HG02642 (cell line): ENCODE data around the gene CLTCL1.
"Not testable (repeated sequence)": the region's sequence is repeated elsewhere in the genome, so short reads cannot be mapped to it uniquely, and the experiment has no call there.

Source experiments
- ATAC-seq: cut with Tn5 transposase; IDR thresholded peaks from one replicate; pipeline ENCODE4 v1.9.1; 2021; ENCODE audit warnings: mild to moderate bottlenecking; ENCODE audit not compliant: unreplicated experiment, poor library complexity

The CLTCL1 gene

DNA sequence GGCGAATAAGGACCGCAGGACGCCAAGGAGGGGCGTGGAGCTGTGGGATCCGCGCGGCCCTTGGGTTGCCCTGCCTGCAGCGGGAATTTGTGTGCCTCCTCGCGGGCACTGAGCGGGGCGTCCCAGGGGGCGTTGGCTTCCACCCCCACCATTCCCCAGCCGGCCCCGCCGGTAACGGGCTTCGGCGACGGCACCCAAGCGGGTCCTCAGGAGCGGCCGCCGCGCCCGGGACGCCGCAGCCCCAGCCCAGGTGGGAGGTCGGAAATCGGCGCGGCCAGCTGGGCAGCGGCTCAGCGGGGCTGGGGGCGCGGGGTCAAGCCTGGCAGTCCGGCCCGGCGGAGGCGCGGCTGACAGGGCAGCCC, 320 bp downstream of the CLTCL1 start:
- ATAC-seq, result peak; percentile 37

DNA sequence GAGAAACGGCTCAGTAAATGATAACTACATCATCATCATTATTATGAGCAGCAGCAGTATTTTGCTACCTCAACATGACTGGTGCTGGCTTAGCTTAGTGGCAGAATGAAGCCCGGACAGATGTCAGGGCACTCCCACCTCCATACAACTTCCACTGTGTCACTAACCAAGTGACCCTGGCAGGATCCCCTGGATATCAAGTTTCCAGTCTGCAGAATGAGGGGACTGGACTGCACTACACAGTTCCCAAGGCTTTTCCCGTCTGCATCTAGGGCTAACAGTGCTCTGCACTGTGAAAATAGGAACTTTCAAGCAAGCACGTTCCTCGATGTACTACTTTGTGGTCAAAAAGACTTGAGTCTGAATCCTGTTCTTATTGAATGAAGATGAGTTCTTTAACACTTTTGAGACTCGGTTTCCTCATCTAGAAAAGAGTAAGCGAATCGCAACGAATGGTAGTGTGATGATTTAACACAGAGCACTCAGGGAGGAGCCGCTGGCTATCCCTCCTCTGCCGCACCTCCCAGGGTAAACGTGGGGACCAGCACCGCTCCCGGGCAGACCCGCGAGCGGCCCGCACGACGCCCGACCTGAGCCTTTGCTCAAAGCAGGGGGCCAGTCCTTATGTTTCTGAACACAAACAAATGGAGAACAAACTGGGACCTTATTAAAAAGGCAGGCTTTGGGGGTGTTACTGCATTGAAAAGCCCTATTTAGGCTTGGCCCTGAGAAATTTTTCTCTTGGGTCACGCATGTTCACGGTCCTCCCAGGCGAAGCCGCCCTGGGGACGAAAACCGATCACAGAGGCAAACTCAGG, 910 bp downstream of the CLTCL1 start:
- peak; percentile 4 for ATAC-seq

DNA sequence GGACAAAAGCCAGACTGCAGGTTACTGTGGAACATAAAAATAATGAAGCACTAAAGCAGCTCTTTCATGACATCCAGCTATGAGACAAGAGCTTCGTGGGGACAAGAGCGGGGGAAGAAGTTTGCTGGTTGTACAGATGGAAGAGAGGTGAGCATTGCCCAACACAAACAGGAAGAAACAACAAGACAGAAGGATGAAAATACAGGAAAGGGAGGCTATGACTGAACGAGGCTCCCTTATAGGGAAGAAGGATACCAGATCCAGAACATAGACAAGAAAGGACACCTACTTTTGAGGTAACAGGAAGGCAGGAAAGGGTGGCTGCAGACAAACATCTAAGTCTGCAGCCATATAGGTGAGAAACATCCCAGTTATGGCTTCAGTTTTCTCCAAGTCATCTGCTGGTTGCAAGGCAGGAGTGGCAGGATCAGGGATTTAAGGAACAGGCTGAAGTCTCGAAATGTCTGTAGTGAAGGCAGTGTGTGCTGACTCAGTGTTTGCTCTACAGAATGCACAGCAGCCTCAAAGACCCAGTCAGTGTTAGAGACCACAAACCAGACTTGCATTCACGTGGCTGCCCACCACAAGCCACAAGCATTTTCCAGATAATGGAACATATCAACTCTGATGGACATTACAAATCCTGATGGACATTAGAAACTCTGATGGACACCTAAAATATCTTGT, 1.9 kb downstream of the CLTCL1 start:
- ATAC-seq, result no peak

DNA sequence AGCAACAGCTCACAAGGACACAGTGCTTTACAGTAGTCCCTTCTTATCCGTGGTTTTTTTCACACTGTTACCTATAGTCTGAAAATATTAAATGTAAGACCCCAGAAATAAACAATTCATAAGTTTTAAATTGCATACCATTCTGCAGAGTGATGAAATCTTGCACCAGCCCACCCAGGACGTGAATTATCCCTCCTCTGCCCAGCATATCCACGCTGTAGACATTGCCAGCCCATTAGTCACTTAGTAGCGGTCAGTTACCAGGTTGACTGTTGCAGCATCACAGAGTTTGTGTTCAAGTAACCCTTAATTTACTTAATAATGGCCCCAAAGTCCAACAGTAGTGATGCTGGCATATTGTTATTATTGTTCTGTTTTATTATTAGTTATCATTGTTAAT, 3.6 kb downstream of the CLTCL1 start:
- ATAC-seq, result no peak

DNA sequence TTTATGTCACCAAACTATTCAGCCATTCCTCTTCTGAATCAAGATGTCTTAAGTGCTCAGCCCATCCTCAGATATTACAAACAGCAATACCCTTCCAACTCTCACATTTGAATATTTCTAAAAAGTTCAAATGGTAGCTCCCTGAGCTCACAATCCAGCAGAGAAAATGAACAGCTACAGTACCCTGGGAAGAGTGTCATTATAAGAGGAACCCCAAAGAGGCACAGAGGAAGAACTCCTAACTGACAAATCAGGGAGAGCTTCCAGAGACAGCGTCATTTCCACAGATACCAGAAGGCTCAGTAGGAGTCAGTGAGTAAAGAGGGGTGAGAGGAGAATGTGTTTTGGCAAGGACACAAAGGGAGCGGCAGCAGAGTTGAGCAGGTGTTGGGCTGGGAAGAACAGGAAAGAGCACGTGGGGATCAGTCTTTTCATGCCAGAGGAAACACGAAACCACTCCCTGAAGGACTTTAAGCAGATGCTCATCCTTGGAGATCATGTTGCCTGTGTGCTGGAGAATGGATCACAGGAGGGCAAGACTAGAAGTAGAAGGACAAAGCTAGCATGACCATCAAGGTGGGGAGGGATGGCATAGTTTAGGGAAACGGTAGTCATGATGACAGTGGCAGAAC, 4.3 kb downstream of the CLTCL1 start:
- no peak for ATAC-seq

DNA sequence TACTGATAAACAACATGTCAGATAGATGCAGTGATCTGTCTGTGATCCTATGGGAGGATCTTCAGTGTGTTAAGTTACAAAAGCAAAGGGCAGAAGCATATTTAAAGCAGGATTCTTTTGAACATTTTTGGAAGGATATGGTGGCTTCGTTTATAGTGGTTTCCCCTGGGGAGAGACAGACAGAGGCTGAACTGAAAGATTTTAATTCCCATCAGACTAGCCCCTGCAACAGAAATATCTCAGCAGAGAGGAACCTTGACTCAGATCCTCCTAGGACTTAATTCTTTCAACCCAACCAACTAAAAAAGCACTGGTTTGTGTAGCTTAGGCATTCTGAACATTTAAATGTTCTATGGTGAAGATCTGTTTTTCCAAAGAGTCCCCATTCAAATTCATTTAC, 5.7 kb downstream of the CLTCL1 start:
- ATAC-seq, result no peak

DNA sequence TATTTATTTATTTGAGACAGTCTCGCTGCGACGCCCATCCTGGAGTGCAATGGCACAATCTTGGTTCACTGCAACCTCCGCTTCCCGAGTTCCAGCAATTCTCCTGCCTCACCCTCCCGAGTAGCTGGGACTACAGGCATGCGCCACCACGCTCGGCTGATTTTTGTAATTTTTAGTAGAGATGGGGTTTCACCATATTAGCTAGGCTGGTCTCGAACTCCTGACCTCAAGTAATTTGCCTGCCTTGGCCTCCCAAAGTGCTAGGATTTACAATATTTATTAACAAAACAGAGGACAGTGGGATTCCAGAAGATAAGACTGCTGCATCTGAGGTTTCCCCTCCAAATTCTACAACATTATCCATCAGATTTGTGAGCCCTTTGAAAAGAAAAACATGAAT, 12.4 kb downstream of the CLTCL1 start:
- not testable (repeated sequence) for ATAC-seq

DNA sequence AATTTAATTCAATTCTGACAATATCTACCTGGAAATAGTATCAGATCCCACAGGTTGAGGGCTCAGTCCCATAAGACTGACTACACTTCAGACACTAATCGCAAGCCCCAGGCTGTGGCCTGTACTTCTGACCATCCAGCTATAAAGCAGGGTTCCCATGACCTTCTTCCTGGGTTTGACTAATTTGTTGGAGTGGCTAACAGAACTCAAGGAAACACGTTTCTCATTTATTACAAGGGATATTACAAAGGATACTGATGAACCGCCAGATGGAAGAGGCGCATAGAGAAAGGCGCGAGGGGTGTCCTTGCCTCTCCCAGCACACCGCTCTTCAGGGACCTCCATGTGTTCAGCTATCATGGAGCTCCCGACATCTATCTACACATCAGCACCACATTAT, 13.7 kb downstream of the CLTCL1 start:
- ATAC-seq, result no peak

DNA sequence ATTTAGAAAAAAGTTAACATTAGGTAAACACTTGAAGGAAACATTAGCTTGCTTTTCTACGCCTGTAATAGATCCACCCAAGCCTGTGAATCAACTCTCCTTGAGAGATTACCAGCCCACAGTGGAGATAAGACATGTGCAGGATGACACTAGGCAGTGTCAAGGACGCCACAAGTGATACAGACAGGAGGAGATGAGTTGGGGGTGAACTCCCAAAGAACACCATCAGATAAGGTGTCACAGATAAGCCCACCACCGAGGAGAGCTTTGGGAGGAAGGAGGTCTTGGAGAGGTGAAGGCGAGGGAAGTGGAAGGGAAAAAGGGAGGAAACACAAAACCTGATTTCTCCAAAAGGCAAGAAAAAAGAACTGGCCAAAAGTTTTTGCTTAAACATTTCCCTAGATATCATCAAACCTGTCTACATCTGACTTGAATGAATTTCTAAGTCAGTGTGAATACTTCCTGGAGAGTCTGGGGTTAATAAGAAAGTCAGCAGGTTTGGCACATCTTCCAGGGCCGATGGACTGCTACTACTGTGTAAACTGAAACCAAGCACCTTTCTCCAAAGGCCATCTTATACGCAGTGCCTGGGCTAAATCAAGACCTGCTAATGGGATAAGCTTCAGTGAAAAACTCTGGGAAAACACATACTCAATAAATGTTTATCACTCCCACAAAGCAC, 15.5 kb downstream of the CLTCL1 start:
- no peak for ATAC-seq

DNA sequence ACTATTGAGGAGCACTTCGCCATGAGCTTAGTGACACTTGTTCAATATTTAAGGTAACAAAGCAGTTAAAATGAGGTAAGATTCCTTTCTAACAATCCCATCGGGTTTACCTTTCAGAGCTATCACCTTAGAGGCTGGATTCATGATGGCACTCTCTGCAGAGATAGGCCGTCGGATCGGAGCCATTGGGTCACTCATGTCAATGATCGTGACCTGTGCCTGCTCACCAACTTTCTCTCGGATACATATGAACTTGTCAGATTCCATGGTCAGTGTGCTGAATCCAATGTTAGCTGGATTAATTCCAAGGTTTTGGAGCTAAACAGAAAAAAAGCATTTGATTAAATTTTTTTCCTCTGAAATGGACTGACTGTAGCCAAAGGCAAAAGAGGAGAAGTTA, 16.0 kb downstream of the CLTCL1 start:
- ATAC-seq, result no peak

DNA sequence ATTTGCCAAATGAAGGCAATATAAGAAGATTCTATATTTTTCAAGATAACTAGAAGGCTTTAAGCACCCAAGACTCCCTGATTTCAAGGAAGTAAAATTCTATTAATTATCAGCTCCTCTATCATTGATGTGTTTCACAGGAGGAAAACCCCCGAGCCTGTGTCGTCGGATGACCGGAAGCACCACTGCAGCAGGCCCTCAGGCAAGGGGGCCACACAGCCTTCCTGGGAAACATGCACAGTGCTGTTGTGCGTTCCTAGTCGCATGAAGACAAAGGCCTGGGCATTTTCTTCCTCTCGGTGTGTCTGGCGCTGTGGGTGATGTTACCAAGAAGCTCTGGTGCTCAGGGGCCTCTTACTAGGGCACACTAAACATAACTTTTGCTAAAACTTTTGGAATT, 16.4 kb downstream of the CLTCL1 start:
- no peak for ATAC-seq

DNA sequence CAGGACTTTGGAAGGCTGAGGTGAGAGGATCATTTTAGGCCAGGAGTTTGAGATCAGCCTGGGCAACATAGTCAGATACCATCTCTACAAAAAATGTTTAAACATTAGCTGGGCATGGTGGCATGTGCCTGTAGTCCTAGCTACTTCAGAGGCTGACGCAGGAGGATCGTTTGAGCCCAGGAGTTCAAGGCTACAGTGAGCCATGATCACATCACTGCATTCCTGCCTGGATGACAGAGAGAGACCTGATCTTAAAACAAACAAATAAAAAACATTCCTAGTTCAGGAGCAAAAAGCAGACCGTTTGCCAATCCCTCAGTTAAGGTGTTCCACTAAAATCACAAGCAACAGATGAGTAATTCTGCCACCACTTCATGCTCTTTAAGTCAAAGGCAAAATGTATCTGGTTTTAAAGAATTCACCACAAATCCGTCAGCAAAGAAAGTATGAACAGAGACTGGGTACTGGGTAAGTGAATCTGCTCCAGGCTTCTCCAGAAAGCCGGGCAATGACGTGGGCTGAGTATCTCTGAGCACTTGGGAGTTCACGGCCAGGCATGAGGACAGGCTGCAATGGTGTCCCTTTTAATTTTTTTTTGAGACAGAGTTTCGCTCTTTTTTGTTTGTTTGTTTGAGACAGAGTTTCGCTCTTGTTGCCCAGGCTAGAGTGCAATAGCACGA, 19.5 kb downstream of the CLTCL1 start:
- no peak for ATAC-seq

DNA sequence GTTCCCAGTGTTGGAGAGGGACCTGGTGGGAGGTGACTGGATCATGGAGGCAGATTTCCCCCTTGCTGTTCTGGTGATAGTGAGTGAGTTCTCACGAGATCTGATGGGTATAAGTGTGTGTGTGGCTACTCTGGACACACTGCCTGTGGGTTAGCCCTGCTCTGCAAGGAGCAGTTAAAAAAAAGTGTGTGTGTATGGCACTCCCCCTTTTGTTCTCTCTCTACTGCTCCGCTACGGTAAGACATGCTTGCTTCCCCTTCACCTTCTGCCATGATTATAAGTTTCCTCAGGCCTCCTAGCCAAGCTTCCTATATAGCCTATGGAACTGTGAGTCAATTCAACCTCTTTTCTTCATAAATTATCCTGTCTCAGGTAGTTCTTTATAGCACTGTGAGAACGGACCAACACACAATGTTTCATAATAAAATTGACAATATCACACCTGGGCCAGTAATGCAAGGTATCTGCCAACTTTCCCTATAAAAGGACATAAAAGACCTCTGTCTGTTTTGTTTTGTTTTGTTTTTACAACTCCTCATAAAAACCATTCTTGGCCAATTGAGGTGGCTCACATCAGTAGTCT, 20.2 kb downstream of the CLTCL1 start:
- ATAC-seq, result no peak

DNA sequence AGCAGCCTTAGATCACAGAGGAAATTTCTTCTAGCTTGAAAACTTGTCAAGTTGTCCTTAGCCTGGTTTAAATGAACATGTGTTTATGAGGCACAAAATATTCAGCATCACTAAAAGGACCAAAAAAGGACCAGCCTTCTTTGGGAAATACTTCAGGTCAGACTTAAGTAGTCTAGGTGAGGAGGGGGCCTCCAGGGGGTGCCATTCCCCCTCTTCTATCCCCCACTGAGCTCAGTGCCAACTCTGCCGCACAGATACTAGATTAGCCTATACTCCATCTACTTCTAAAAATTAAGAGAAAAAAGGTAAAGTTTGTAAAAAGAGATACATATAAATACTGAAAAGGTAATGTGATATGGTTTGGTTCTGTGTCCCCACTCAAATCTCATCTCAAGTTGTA, 20.6 kb downstream of the CLTCL1 start:
- ATAC-seq, result no peak

DNA sequence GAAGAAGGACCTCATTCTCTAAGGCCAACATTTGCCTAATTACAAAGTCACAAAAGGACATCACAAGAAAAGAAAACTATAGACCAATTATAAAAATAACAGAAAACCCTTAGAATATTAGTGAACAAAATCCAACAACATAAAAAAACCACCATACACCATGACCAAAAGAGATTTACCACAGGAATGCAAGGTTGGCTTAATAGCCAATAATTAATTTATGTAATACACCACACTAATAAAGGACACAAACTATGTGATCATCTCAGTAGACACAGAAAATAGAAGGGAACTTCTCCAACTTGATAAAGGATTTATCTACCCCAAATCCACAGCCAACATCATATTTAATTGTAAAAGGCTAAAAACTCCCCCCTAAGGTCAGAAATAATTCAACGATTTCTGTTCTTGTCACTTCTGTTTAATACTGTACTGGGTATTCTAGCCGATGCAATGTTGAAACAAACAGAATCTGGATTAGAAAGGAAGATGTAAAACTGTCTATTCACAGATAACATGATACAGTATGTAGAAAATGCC, 24.9 kb downstream of the CLTCL1 start:
- no peak for ATAC-seq

DNA sequence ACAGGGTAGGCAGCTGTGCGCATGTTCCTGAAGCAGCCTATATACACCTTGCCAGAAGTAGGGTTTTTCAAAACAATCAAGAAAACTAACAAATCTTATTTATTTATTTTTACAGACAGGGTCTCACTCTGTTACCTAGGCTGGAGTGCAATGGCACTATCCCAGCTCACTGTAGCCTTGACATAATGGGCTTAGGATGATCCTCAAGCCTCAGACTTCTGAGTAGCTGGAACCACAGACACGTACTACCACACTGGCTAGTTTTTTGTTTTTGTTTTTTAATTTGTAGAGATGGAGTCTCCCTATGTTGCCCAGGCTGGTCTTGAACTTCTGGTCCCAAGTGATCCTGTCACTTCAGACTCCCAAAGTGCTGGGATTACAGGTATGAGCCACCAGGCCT, 25.7 kb downstream of the CLTCL1 start:
- ATAC-seq, result no peak

DNA sequence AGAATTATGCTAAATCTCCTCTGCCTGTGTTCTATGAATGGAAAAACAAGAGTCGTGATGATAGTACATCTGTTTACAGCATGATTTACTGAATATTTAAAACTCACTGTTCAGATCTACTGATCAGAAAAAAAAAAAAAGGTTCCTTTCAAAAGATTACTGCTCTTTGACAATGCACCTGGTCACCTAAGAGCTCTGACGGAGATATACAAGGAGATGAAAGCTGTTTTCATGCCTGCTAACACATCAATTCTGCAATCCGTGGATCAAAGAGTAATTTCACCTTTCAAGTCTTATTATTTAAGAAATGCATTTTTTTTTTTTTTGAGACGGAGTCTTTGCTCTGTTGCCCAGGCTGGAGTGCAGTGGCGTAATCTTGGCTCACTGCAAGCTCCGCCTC, 30.7 kb downstream of the CLTCL1 start:
- no peak for ATAC-seq

DNA sequence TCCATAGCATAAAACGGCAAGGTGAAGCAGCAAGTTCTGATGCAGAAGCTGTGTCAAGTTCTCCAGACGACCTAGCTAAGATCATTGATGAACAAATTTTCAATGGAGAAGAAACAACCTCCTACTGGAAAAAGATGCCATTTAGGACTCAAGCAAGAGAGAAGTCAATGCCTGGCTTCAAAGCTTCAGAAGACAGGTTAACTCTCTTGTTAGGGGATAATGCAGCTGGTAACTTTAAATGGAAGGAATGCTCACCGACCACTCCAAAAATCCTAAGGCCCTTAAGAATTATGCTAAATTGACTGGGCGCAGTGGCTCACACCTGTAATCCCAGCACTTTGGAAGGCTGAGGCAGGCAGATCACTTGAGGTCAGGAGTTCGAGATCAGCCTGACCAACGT, 31.3 kb downstream of the CLTCL1 start:
- no peak for ATAC-seq

DNA sequence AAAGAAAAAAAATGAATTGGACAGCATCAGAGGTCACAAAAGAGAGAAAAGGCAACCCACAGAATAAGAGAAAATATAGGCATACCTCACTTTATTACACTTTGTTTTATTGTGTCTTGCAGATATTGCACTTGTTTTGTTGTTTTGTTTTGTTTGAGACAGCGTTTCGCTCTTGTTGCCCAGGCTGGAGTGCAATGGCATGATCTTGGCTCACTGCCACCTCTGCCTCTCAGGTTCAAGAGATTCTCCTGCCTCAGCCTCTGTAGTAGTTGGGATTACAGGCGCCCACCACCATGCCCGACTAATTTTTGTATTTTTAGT, 32.6 kb downstream of the CLTCL1 start:
- not testable (repeated sequence) for ATAC-seq

DNA sequence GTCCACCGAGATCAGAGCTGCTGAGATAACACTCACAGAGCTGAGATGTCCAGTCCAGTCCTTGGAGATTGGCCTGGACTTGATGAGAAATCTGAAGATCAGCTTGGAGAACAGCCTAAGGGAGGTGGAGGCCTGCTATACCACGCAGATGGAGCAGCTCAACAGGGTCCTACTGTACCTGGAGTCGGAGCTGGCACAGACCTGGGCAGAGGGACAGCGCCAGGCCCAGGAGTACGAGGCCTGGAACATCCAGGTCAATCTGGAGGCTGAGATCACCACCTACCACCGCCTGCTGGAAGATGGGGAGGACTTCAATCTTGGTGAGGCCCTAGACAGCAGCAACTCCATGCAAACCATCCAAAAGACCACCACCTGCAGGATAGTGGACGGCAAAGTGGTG, 33.1 kb downstream of the CLTCL1 start:
- no peak for ATAC-seq
